Measurements from ENCODE around the gene TMEM182. TPM values are rescaled to one million over a fixed set of nuclear protein-coding genes. Genes with fewer than 3 reads are reported as not detected.
A peak's percentile ranks its signal among the peaks of the same experiment; 100 is the strongest.

The TMEM182 gene
- total and polyA plus RNA-seq, 4 donors = 1.1 to 7.6 (median 2.6) TPM

- no peak for TF ChIP-seq CTCF (IDR thresholded peaks at IDR 0.05; ENCODE audit: control extremely low read depth, extremely low read depth)
- Histone ChIP-seq H3K9ac (ENCODE audit: insufficient read depth in 1 of 2, low read length in 2 of 2) (no peak overlapping the region), H3K4me1 (ENCODE audit: control insufficient read depth in 5 of 5, insufficient read depth in 5 of 5, low read length in 5 of 5) (peaks cover 0 to 2% (median 0%) of the 10 kb centered on the region in 5 donors), H3K36me3 (ENCODE audit: control insufficient read depth in 4 of 4, insufficient read depth in 4 of 4, low read length in 4 of 4) (peaks cover 0 to 16% (median 1%) of the 10 kb centered on the region in 4 donors), H3K9me3 (ENCODE audit: control insufficient read depth in 4 of 4, insufficient read depth in 3 of 4, low read length in 3 of 4) (peaks cover 0 to 24% (median 12%) of the 10 kb centered on the region in 4 donors), H3K4me3 (no peak overlapping the region), H3K27me3 (ENCODE audit: control insufficient read depth in 3 of 3, insufficient read depth in 3 of 3, low read length in 2 of 3) (no peaks in the 10 kb centered on the region), H3K27ac (ENCODE audit: low read depth in 1 of 2, low read length in 1 of 2) (peak overlapping the region in 1 of 2 donors; percentile 36)
- WGBS, 2 donors = 71 to 77% methylated on average over 5 of the region's 5 CpGs
- DNase-seq = peak in 1 of 3 donors; percentile 32
- no peak for ATAC-seq (ENCODE audit: insufficient read depth, low FRiP score)
Measured at GRCh38 chr2:102801098-102801718, 39.4 kb downstream of the TMEM182 start.

GRCh38 chr2:102801858-102802699 lies 40.2 kb downstream of the TMEM182 start:
- 96 to 99% methylated on average over 11 of the region's 11 CpGs for WGBS, 2 donors
- TF ChIP-seq CTCF (IDR thresholded peaks at IDR 0.05; ENCODE audit: control extremely low read depth, extremely low read depth) = no peak
- no peak for DNase-seq
- Histone ChIP-seq H3K9ac (ENCODE audit: insufficient read depth in 1 of 2, low read length in 2 of 2) (no peak overlapping the region), H3K27me3 (ENCODE audit: control insufficient read depth in 3 of 3, insufficient read depth in 3 of 3, low read length in 2 of 3) (no peaks in the 10 kb centered on the region), H3K4me1 (ENCODE audit: control insufficient read depth in 5 of 5, insufficient read depth in 5 of 5, low read length in 5 of 5) (peaks cover 0 to 2% (median 0%) of the 10 kb centered on the region in 5 donors), H3K9me3 (ENCODE audit: control insufficient read depth in 4 of 4, insufficient read depth in 3 of 4, low read length in 3 of 4) (peaks cover 0 to 24% (median 12%) of the 10 kb centered on the region in 4 donors), H3K36me3 (ENCODE audit: control insufficient read depth in 4 of 4, insufficient read depth in 4 of 4, low read length in 4 of 4) (peaks cover 0 to 16% (median 1%) of the 10 kb centered on the region in 4 donors), H3K4me3 (no peak overlapping the region), H3K27ac (ENCODE audit: low read depth in 1 of 2, low read length in 1 of 2) (peak overlapping the region in 1 of 2 donors; percentile 51)
- no peak for ATAC-seq (ENCODE audit: insufficient read depth, low FRiP score)

GRCh38 chr2:102803041-102803896 lies 41.4 kb downstream of the TMEM182 start:
- peaks cover 0 to 24% (median 12%) of the 10 kb centered on the region in 4 donors for H3K9me3 ChIP-seq (ENCODE audit: control insufficient read depth in 4 of 4, insufficient read depth in 3 of 4, low read length in 3 of 4)
- no peak overlapping the region for H3K9ac ChIP-seq (ENCODE audit: insufficient read depth in 1 of 2, low read length in 2 of 2)
- ATAC-seq (ENCODE audit: insufficient read depth, low FRiP score) (no peak), DNase-seq (no peak)
- WGBS, 2 donors = 57 to 86% methylated on average over 13 of the region's 13 CpGs
- H3K4me3 ChIP-seq = no peak overlapping the region
- no peak for TF ChIP-seq CTCF (IDR thresholded peaks at IDR 0.05; ENCODE audit: control extremely low read depth, extremely low read depth)
- no peak overlapping the region for H3K27ac ChIP-seq (ENCODE audit: low read depth in 1 of 2, low read length in 1 of 2)
- peaks cover 0 to 2% (median 0%) of the 10 kb centered on the region in 5 donors for H3K4me1 ChIP-seq (ENCODE audit: control insufficient read depth in 5 of 5, insufficient read depth in 5 of 5, low read length in 5 of 5)
- H3K36me3 ChIP-seq (ENCODE audit: control insufficient read depth in 4 of 4, insufficient read depth in 4 of 4, low read length in 4 of 4) = peaks cover 0 to 16% (median 0%) of the 10 kb centered on the region in 4 donors
- H3K27me3 ChIP-seq (ENCODE audit: control insufficient read depth in 3 of 3, insufficient read depth in 3 of 3, low read length in 2 of 3) = no peaks in the 10 kb centered on the region

Data from lung (tissue), 12 donors.